HG02571 (cell line): ENCODE data around the gene CADM2.
"Not testable (repeated sequence)": the region's sequence is repeated elsewhere in the genome, so short reads cannot be mapped to it uniquely, and the experiment has no call there.

Source experiments
- ATAC-seq: cut with Tn5 transposase; IDR thresholded peaks from one replicate; pipeline ENCODE4 v1.9.1; 2021; ENCODE audit warnings: mild to moderate bottlenecking, moderate library complexity; ENCODE audit not compliant: unreplicated experiment

CADM2 gene

DNA sequence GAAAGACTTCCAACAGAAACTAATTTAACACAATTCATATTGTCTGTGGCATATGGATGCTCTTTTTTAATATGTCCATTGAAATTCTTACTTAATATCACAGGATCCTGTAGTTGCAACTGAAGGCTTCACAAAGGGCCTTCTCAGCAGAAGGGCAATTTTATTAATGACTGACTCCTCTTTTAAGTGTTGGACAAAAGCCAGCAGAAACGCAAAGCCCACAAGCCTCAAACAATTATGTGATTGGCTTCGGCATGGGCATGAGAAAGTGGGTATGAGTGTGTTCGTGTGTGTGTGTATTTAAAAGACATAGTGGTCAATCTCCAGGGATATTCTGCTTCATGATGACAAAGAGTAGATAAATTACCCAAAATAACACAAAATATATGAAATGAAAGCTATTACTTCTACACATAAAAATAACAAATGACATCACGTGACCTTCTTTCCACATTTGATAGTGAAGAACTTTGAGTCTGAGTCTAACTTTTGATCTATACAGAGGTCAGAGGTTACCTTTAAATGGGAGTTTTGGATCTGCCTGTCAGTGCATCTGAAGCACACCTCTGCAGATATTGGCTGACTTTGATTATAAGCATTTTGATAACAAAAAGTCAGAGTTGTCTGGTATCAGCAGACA, 496.9 kb downstream of the CADM2 start:
- no peak for ATAC-seq

DNA sequence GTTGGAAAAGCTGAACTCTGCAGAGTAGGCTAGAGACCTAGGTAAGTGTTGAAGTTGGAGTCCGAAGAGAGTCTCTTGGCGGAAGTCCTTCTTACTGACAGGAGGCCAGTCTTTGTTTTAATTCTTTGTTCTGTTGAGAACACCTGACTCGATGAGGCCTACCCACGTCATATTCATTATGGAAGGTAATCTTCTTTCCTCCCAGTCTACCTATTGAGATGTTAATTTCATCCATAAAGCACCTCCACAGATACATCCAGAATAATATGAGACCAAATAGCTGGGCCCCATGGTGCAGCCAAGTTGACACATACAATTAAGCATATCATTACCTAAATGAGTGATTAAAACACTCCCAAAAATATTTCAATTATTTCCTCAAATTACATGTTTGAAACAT, 515.5 kb downstream of the CADM2 start:
- ATAC-seq = no peak

DNA sequence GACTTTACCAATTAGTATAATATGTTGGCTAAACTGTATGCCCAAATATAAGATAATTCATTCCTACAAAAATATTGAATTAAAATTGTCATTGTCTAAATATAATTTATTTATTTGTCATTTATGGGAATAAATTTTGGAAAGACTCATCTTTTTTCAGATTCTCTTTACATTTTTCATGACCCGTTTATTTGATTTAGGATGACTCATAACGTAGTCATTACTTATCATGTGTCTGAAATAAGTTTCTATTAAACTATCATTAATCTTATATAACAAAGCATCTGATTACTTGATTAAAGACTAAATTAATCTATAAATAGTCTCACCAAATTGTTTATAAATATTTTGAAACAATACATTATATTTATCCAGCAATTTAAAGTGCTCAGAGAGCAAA, 516.6 kb downstream of the CADM2 start:
- no peak for ATAC-seq

DNA sequence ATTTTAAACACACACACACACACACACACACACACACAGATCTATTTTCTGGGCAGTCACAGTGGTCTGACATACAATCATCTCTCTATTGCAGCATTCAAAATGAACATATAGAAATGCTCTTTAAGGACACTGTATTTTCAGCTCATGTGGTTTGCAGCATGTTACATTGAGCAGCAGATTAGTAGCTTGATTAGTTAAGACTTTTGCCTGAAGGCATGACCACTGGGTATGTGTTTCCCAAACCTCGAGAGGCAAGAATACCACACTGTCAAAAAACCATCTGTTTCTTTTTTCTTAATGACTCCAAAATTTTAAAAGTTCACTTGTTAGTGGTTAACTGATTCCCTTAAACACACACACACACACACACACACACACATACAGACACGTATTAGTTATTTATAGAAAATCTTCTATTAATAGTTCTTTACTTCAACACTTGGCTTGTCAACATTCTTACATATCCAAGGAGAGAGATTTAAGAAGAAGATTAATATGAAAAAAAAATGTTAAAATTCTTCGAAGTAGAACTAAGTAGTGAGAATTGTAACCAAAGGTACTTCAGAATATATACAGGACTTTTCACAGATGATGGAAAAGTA, 518.2 kb downstream of the CADM2 start:
- ATAC-seq = no peak

DNA sequence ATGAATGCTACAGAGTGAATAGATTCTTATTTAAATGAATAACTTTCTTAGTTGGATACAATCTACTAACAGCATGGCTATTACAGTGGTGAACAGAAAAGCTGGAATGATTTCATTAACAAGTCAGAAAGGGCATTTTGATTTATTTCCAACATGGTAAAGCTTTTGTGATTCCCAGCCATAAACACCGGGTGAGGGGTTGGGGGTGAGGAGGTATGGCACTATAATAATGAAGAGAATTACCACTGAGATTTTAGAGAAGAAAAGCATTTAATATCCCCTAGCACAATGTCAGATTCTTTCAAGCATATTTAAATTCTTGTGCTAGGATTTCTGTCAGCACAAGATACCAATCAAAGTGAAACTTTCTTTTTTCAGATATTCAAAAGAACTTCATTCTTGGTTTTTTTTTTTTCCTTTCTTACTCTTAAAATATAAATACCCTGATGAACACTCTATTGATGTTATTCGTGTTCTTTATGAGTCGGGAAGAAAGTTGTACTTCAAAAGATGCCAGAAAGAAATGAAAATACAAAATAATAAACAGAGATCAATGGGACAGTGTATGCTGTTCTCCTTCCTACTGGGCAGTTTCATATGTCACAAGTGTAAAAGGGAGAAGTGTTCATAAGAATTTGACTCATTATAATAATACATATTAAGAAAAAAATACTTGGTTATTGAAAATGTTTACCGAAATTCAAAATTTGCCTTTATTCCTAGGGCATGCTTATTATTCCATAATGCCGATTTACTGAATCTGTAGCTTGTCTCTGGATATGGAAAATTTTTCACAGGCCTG, 522.8 kb downstream of the CADM2 start:
- ATAC-seq = no peak

DNA sequence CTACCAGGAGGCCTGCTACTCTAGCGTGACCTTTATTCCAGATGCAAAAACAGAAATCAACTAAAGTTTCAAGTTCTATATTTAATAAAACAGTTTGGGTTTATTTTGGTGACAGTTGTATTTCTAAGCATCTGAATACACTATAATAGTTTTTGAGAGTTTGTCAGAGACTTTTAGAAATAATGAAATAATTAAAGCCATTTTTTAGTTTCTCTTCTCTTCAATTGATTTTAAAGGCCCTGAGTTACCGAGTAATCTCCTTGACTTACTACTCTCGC, 523.4 kb downstream of the CADM2 start:
- ATAC-seq = no peak

DNA sequence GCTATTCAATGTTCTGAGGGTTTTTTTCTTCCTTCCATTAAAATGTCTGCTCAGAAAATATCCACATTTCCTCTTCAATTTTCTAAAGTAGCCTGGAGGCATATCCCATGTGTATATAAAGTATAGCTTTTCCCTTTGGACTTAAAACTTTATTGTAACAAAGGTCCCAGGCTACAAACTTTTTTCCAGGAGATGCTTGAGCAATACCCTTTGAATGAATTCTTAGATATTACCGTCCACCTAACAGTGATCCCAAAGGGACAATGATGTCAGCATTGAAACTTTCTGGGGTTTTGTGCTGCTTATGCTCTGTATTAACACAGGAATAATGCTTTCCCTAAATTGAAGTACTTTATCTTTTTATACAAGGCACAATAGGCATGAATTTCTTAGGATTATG, 525.2 kb downstream of the CADM2 start:
- no peak for ATAC-seq

DNA sequence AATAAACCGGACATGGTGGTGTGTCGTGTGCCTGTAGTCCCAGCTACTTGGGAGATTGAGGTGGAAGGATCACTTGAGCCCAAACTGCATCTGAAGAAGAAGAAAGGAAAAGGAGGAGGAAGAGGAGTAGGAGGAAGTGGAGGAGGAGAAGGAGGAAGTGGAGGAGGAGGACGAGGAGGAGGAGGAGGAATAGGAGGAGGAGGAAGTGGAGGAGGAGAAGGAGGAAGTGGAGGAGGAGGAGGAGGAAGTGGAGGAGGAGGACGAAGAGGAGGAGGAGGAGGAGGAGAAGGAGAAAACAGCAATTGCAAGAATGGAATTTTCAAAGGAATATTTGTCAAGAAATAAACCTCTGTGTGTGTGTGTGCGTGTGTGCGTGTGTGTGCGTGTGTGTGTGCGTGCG, 528.6 kb downstream of the CADM2 start:
- no peak for ATAC-seq

DNA sequence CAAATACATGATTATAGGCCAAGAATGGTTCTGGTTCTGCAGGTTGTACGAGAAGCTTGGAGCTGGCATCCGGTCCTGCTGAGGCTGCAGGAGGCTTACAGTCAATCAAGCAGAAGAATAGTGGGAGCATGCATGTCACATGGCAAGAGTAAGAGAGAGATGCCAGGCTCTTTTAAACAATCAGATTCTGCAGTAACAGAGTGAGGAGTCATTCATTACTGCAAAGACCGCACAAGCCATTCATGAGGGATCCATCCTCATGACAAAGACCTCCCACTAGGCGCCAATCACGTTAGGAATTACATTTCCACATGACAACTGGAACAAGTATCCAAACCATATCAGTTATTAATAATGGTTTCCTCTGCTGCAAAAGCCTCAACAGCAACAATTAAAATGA, 536.8 kb downstream of the CADM2 start:
- no peak for ATAC-seq

DNA sequence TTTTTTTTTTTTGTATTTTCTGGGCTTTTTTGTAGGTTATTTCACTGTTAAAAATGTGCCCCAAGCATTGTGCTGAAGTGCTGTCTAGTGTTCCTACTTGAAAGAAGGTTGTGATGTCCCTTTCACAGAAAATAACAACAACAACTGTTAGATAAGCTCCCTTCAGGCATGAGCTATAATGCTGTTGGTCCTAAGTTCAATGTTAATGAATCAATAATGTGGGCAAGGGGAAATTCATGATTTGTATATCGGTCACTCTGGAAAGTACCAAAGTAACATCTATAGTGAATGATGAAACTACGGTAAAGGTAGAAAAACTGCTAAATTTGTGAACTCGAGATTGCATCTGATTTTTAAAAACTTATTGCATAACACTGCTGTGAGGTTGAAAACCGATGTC, 539.4 kb downstream of the CADM2 start:
- ATAC-seq = no peak

DNA sequence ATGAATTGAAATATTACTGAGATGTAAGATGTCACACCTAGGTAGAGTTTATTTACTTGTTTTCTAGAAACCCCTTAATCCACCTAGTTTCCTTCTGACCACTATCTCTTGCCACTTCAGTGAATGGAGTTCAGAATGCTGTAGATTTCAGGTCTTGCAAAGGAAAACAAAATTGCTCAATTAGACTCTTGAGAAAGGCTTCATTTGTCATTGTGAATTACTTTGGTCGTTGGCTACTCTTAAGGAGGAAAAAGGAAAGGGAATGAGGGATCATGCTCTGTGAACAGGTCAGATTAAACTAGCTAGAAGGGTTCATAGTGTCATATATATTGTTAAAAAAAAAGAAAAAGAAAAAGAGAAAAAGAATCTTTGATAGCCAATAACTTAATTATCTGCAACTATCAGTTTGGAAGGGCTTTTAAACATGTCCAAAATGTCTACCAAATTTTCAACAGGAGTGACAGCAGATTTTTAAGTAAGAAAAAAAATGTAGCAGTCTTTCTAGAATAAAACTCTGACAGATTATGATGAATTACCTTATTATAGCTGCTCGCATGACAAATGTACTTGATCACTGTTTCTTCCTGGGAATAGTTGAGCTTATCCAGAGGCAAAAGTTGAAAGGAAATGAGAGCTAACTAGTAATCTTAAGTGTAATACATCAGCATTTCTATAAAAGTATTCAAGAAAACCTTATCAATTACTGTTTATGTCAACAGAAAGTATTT, 543.5 kb downstream of the CADM2 start:
- no peak for ATAC-seq

DNA sequence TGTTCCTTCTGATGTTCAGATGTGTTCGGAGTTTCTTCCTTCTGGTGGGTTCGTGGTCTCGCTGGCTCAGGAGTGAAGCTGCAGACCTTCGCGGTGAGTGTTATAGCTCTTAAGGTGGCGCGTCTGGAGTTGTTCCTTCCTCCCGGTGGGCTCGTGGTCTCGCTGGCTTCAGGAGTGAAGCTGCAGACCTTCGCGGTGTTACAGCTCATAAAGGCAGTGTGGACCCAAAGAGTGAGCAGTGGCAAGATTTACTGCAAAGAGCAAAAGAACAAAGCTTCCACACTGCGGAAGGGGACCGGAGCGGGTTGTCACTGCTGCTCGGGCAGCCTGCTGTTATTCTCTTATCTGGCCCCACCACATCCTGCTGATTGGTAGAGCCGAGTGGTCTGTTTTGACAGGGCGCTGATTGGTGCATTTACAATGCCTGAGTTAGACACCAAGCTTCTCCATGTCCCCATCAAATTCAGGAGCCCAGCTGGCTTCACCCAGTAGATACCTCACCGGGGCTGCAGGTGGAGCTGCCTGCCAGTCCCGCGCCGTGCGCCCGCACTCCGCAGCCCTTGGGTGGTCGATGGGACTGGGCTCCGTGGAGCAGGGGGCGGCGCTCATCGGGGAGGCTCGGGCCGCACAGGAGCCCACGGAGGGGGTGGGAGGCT, 545.5 kb downstream of the CADM2 start:
- not testable (repeated sequence) for ATAC-seq

DNA sequence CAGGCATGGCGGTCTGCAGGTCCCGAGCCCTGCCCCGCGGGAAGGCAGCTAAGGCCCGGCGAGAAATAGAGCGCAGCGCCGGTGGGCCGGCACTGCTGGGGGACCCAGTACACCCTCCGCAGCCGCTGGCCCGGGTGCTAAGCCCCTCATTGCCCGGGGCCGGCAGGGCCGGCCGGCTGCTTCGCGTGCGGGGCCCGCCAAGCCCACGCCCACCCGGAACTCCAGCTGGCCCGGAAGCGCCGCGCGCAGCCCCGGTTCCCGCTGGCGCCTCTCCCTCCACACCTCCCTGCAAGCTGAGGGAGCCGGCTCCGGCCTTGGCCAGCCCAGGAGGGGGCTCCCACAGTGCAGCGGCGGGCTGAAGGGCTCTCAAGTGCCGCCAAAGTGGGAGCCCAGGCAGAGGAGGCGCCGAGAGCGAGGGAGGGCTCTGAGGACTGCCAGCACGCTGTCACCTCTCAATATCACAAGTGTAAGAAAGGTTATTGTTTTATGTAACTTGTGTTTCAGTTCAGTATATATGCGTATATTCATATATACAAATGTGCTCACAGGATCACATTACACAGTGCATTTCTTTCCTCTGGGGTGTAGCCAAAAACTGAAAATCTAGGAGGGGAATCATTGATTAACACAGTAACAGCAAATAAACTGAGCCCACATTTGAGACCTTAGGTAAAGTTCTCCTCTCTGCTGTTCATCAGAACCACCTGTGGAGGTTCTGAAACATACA, 546.2 kb downstream of the CADM2 start:
- not testable (repeated sequence) for ATAC-seq

DNA sequence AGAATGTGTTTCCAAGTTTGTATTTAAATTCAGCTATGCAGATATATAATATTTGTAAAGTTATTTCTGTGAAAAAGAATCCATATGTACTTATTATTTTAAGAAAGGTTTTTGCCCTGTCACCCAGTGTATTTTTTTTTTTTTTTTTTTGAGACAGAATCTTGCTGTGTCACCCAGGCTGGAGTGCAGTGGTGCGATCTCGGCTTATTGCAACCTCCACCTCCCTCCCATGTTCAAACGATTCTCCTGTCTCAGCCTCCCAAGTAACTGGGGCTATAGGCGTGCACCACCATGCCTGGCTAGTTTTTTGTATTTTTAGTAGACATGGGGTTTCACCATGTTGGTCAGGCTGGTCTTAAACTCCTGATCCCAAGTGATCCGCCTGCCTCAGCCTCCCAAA, 548.3 kb downstream of the CADM2 start:
- not testable (repeated sequence) for ATAC-seq

DNA sequence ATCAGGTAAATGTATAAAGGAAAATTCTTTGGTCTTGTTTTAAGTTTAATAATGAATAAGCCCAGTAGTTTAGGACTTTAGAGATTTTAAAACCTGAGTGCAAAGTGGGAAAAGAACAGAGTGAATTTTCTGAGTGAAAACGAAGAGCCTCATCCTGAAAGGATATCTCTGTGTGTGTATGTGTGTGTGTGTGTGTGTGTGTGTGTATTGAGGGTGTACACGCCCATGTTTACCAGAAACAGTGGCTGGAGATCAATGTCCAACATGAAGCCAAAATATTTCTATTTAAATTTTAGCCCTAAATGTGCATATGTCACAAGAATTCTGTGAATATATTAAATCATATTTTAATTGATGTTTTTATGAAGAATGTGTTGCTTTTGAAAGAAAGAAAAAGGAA, 549.9 kb downstream of the CADM2 start:
- no peak for ATAC-seq

DNA sequence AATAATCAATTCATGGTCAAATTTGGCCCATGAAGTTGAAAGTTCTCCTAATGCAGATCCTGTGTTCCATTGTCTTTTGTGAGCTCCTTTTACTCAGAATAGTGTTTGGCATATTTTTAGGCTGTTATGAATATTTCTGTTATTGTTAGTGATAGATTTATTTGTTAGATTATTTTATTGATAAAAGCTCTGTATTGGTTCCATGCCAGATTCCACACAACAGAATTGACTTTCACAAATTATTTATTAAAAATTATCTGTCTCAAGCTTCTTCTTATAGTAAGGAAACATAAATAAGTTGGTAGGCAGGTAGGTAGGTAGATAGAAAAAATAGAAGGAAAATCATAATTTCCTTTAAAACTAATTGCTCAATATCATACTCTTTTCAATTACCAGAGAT, 557.4 kb downstream of the CADM2 start:
- no peak for ATAC-seq

DNA sequence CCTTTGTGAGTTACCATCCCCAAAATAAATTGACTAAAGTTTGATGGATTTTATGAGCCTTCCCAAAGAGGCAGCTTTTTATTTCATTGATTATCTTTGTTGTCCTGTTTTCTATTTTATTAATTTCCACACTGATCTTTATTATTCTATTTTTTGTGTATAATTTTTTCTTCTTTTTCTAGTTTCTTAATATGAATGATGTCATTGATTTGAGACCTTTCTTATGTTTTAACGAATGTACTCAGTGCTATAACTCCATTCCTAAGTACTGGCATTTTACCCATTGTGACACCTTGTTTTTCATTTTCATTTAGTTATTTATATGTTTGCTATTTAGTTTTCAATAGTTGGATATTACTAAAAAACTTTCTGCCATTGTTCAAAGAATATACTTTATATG, 565.3 kb downstream of the CADM2 start:
- no peak for ATAC-seq

DNA sequence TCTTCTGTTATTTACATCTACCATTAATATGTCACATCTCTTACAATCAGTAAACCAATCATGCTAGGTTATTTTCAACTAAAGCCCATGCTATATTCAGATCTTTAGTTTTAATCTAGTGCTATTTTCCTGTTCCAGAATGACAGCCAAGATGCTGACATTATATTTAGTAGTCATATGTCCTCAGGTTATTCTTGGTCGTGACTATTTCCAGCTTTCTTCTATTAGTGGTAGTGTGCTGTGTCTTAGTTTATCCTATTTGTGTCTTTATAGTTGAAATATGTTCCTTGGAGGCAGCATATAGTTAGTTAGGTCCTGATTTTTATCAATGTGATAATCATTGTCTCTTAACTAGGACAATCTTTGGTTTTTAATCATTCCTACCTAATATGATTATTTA, 566.5 kb downstream of the CADM2 start:
- ATAC-seq = no peak

DNA sequence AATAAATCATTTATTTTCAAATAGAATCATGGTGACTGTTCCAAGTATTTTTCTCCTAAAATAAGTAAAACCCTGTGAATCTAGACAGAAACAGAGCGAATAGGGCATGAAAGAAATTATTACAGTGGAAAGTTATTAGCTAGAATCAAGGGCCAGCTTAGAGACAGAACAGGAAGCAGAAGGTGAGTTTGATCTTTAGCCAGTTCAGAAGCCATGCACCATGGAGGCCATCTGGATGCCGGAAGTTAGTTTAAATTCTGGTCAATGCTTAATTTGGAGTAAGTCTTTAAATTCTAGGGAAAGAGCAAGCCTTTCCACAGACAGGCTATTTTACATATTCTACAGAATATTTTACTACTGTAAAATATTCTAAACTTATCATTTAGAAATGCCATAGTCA, 574.8 kb downstream of the CADM2 start:
- ATAC-seq = no peak

DNA sequence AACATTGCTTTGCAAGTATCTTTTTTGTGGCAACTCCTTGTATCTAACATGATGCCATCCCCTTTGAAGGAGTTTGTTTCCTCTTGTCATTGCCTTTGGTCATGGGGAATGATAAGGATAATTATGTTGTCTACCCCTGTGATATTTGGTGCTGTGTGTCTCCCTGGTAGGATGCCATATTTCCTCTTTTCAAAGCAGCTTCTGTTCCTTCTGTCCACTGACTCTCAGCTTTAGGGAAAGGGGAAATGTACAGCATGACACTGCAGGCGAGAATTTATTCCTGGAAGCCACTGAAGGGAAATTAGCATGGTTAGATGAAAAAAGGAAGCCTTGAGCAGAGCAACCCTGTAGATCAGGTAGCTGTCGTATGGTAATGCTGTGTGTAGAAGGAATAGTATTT, 576.7 kb downstream of the CADM2 start:
- no peak for ATAC-seq

DNA sequence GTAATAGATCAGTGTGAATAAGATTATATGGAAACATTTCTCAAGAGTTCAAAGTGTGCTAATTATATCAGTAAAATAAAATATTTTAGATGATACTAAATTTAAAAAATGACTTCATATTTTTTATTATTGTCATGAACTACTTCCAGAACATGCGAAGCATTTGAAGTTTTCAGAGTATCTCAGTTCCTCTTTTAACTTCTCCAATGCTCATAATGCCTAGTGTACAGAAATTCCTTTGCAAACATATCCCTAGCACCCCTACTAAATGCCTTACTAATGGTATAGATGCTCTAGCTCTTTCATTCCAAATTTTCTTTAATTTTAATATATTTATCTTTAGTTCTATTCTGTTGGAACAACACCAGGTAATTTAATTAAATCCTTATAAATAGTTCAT, 580.4 kb downstream of the CADM2 start:
- ATAC-seq = no peak
